SU-DHL-6 (cell line): Measurements from ENCODE around the gene ACOT11.
"Not testable (repeated sequence)": the region's sequence is repeated elsewhere in the genome, so short reads cannot be mapped to it uniquely, and the experiment has no call there.

ENCODE experiments used
- H2AFZ ChIP-seq: fragments of 200-600 bp; sonication (generic); 2 replicates; pipeline ENCODE4 v1.6.1; 2014; ENCODE audit warnings: low read depth, mild to moderate bottlenecking, moderate library complexity, mixed read lengths, antibody characterized with exemption, low read length; ENCODE audit not compliant: severe bottlenecking
- H3F3A ChIP-seq: fragments of 200-600 bp; shearing (Covaris generic); 2 replicates; pipeline ENCODE4 v1.6.0; 2016; ENCODE audit warnings: antibody characterized with exemption, mild to moderate bottlenecking; ENCODE audit not compliant: insufficient read depth
- H3K27ac ChIP-seq: fragments of 200-600 bp; sonication (generic); 2 replicates; pipeline ENCODE4 v1.5.1; 2016; ENCODE audit warnings: low read depth, mild to moderate bottlenecking, low read length, moderate library complexity, mixed read lengths
- H3K27me3 ChIP-seq: fragments of 200-600 bp; sonication (generic), shearing (Covaris generic); 2 replicates; pipeline ENCODE4 v1.6.0; 2014; ENCODE audit warnings: mild to moderate bottlenecking, low read length
- H3K36me3 ChIP-seq: fragments of 200-600 bp; sonication (generic); 2 replicates; pipeline ENCODE4 v1.6.1; 2014; ENCODE audit warnings: mild to moderate bottlenecking, low read length, mixed read lengths
- H3K4me2 ChIP-seq: fragments of 300-600, 200-600 bp; shearing (Covaris generic), sonication (generic); 2 replicates; pipeline ENCODE4 v1.6.0; 2014; ENCODE audit warnings: low read length, low read depth, mild to moderate bottlenecking; ENCODE audit not compliant: poor library complexity, severe bottlenecking
- H3K4me3 ChIP-seq: fragments of 200-600 bp; sonication (generic); 2 replicates; pipeline ENCODE4 v1.5.1; 2014; ENCODE audit warnings: antibody characterized with exemption, low read length, mild to moderate bottlenecking, mixed read lengths; ENCODE audit not compliant: insufficient read depth, poor library complexity, severe bottlenecking
- H3K79me2 ChIP-seq: fragments of 200-600 bp; sonication (generic); 2 replicates; pipeline ENCODE4 v1.6.1; 2014; ENCODE audit warnings: mild to moderate bottlenecking, low read length, moderate library complexity; ENCODE audit not compliant: insufficient read depth
- H3K9ac ChIP-seq: fragments of 200-600 bp; sonication (generic); 2 replicates; pipeline ENCODE4 v1.7.0; 2014; ENCODE audit warnings: mild to moderate bottlenecking, low read length
- H3K9me2 ChIP-seq: fragments of 200-600 bp; sonication (generic); replicated peaks from 2 replicates; pipeline ENCODE4 v1.6.1; 2014; ENCODE audit warnings: low read length; ENCODE audit not compliant: insufficient read depth
- H3K9me3 ChIP-seq: fragments of 200-600 bp; sonication (generic); 2 replicates; pipeline ENCODE4 v1.6.1; 2014; ENCODE audit warnings: low read length, mixed read lengths; ENCODE audit not compliant: insufficient read depth
- H4K20me1 ChIP-seq: fragments of 200-600 bp; sonication (generic); 2 replicates; pipeline ENCODE4 v1.6.1; 2014; ENCODE audit warnings: low read depth, mild to moderate bottlenecking, antibody characterized with exemption, low read length, moderate library complexity, mixed read lengths
- EZH2phosphoT487 ChIP-seq: fragments of 200-600 bp; sonication (generic), shearing (Covaris generic); conservative IDR thresholded peaks from 2 replicates; pipeline ENCODE4 v1.6.1; 2018; ENCODE audit warnings: mild to moderate bottlenecking, antibody characterized with exemption, low read length, moderate library complexity, mixed read lengths
- TF ChIP-seq, protein P1 (sequence below): fragments of 200-600 bp; sonication (generic); IDR thresholded peaks from one replicate; pipeline ENCODE4 v1.5.1; 2017; ENCODE audit warnings: antibody characterized with exemption, mild to moderate bottlenecking, low read length, moderate library complexity; ENCODE audit not compliant: insufficient read depth, poor library complexity, severe bottlenecking

The ACOT11 gene

DNA sequence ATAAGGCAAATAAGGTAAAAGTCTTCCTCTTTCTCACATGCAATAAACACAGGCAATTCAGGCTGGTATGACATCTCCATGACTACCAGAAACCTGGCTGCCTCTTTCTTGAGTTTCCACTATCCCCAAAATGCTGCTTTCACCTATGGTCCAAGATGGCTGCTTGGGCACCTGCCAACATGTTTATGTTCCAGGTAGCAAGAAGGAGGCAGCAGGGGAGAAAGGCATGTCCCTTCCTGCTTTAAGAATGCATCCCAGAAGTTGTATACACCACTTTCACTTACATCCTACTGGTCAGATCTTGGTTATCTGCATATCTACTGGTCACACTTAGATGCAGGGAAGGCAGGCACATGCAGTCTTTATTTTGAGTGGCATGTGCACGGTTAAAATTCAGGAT lies 19.4 kb upstream of the ACOT11 start:
- H3K9me2 ChIP-seq: no peaks in the 10 kb centered on the region

GRCh38 chr1:54532033-54532432 lies 16.0 kb upstream of the ACOT11 start:
- Histone ChIP-seq H3F3A (no peaks in the 10 kb centered on the region), H3K79me2 (no peaks in the 10 kb centered on the region), H3K4me2 (no peak overlapping the region), H3K9ac (no peak overlapping the region), H3K9me2 (no peaks in the 10 kb centered on the region), H3K27ac (no peak overlapping the region), H3K27me3 (no peaks in the 10 kb centered on the region), H4K20me1 (no peaks in the 10 kb centered on the region), H2AFZ (no peak overlapping the region), H3K9me3 (no peaks in the 10 kb centered on the region), H3K36me3 (no peaks in the 10 kb centered on the region), H3K4me3 (no peak overlapping the region)
- TF ChIP-seq, protein P1, sequence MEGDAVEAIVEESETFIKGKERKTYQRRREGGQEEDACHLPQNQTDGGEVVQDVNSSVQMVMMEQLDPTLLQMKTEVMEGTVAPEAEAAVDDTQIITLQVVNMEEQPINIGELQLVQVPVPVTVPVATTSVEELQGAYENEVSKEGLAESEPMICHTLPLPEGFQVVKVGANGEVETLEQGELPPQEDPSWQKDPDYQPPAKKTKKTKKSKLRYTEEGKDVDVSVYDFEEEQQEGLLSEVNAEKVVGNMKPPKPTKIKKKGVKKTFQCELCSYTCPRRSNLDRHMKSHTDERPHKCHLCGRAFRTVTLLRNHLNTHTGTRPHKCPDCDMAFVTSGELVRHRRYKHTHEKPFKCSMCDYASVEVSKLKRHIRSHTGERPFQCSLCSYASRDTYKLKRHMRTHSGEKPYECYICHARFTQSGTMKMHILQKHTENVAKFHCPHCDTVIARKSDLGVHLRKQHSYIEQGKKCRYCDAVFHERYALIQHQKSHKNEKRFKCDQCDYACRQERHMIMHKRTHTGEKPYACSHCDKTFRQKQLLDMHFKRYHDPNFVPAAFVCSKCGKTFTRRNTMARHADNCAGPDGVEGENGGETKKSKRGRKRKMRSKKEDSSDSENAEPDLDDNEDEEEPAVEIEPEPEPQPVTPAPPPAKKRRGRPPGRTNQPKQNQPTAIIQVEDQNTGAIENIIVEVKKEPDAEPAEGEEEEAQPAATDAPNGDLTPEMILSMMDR: no peak
- no peak for TF ChIP-seq EZH2phosphoT487

More for the DNA sequence above, 19.4 kb upstream of the ACOT11 start:
- no peaks in the 10 kb centered on the region for H4K20me1 ChIP-seq
- H3K9ac ChIP-seq: no peak overlapping the region
- TF ChIP-seq, protein P1: no peak
- no peak for TF ChIP-seq EZH2phosphoT487
- no peaks in the 10 kb centered on the region for H3K79me2 ChIP-seq
- H3K36me3 ChIP-seq: no peaks in the 10 kb centered on the region
- H3F3A ChIP-seq: no peaks in the 10 kb centered on the region
- no peaks in the 10 kb centered on the region for H3K27me3 ChIP-seq
- H3K4me3 ChIP-seq: no peak overlapping the region
- no peak overlapping the region for H3K27ac ChIP-seq
- H3K4me2 ChIP-seq: no peak overlapping the region
- H2AFZ ChIP-seq: no peak overlapping the region
- no peaks in the 10 kb centered on the region for H3K9me3 ChIP-seq

DNA sequence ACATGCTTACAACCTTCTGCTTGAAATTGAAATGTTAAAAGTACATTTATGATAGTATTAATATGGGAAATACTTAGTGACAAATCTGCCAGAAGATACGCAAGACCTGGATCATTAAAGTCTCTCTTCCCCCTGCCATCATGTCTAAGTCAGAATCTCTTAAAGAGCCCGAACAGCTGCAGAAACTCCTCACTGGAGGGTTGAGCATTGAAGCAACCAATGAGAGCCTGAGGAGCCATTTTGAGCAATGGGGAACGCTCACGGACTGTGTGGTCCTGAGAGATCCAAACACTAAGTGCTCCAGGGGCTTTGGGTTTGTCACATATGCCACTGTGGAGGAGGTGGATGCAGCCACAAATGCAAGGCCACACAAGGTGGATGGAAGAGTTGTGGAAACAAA lies 11.4 kb upstream of the ACOT11 start:
- H3K4me3 ChIP-seq, H3K27ac ChIP-seq, H3K79me2 ChIP-seq, H3F3A ChIP-seq, H3K9ac ChIP-seq, H3K9me2 ChIP-seq, H3K27me3 ChIP-seq, H3K9me3 ChIP-seq, H3K36me3 ChIP-seq, H2AFZ ChIP-seq, H4K20me1 ChIP-seq, H3K4me2 ChIP-seq: not testable (repeated sequence)

DNA sequence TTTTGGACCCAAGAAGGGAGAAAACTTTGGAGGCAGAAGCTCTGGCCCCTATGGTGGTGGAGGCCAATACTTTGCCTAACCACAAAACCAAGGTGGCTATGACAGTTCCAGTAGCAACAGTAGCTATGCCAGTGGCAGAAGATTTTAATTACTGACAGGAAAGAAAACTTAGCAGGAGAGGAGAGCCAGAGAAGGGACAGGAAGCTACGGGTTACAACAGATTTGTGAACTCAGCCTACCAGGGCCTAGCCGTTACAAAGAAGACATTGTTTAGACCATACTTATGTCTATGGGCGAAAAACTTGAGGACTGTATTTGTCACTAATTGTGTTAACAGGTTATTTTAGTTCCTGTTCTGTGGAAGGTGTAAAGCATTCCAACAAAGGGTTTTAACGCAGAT lies 10.4 kb upstream of the ACOT11 start:
- Histone ChIP-seq H3K9me2 (no peaks in the 10 kb centered on the region), H3K9ac (no peak overlapping the region), H2AFZ (no peak overlapping the region), H3K9me3 (no peaks in the 10 kb centered on the region), H3K27ac (no peak overlapping the region), H3F3A (no peaks in the 10 kb centered on the region), H3K79me2 (no peaks in the 10 kb centered on the region), H4K20me1 (no peaks in the 10 kb centered on the region), H3K4me2 (no peak overlapping the region), H3K36me3 (no peaks in the 10 kb centered on the region), H3K4me3 (no peak overlapping the region), H3K27me3 (no peaks in the 10 kb centered on the region)
- TF ChIP-seq, protein P1: no peak
- no peak for TF ChIP-seq EZH2phosphoT487
